Astrocyte (in vitro differentiated cells and primary cell): Measurements from ENCODE around the gene ASF1B. TPM values are rescaled to one million over a fixed set of nuclear protein-coding genes. Genes with fewer than 3 reads are reported as not detected.

ENCODE experiments used
- DNase-seq: peaks from one replicate; pipeline ENCODE4 v3.0.0-alpha.2; 2010; ENCODE audit warnings: low read depth
- FAIRE-seq: peaks from 2 replicates; lab custom pipeline; 2011; peaks lifted over from hg19 to GRCh38; lab: Jason Lieb, UNC
- H2AFZ ChIP-seq: 2 replicates; pipeline ENCODE4 v1.6.0; 2012; ENCODE audit warnings: low read depth, low read length, inconsistent platforms
- H3K27ac ChIP-seq: 2 replicates; pipeline ENCODE4 v1.5.1; 2011; ENCODE audit warnings: low read depth, low read length, inconsistent platforms
- H3K27me3 ChIP-seq: 2 replicates; pipeline ENCODE4 v1.6.0; 2011; ENCODE audit warnings: low read length, inconsistent platforms; ENCODE audit not compliant: insufficient read depth
- H3K36me3 ChIP-seq: 2 replicates; pipeline ENCODE4 v1.5.1; 2011; ENCODE audit warnings: low read length, inconsistent platforms; ENCODE audit not compliant: insufficient read depth
- H3K4me1 ChIP-seq: 2 replicates; pipeline ENCODE4 v1.5.1; 2011; ENCODE audit warnings: low read length, inconsistent platforms; ENCODE audit not compliant: insufficient read depth
- H3K4me2 ChIP-seq: 2 replicates; pipeline ENCODE4 v1.6.0; 2012; ENCODE audit warnings: low read length, inconsistent platforms
- H3K4me3 ChIP-seq: 2 replicates; pipeline ENCODE4 v1.5.1; 2011; ENCODE audit warnings: low read depth, mild to moderate bottlenecking, low read length, inconsistent platforms; ENCODE audit not compliant: insufficient read depth
- H3K79me2 ChIP-seq: 2 replicates; pipeline ENCODE4 v1.6.0; 2012; ENCODE audit warnings: mild to moderate bottlenecking, low read length, inconsistent platforms; ENCODE audit not compliant: insufficient read depth
- H3K9ac ChIP-seq: 2 replicates; pipeline ENCODE4 v1.6.0; 2012; ENCODE audit warnings: mild to moderate bottlenecking, low read length, inconsistent platforms
- H3K9me3 ChIP-seq: 2 replicates; pipeline ENCODE4 v1.5.1; 2012; ENCODE audit warnings: low read depth, mild to moderate bottlenecking, low read length, inconsistent platforms; ENCODE audit not compliant: insufficient read depth
- H4K20me1 ChIP-seq: 2 replicates; pipeline ENCODE4 v1.6.0; 2012; ENCODE audit warnings: low read length, inconsistent platforms; ENCODE audit not compliant: insufficient read depth
- H3K27ac Mint-ChIP-seq: one replicate; pipeline ENCODE4 v1.8.0; 2021; ENCODE audit warnings: mild to moderate bottlenecking, mixed read lengths; ENCODE audit not compliant: unreplicated experiment
- H3K27me3 Mint-ChIP-seq: one replicate; pipeline ENCODE4 v1.8.0; 2021; ENCODE audit warnings: low read depth, mixed read lengths; ENCODE audit not compliant: unreplicated experiment
- H3K36me3 Mint-ChIP-seq: one replicate; pipeline ENCODE4 v1.8.0; 2021; ENCODE audit warnings: low read depth, mixed read lengths; ENCODE audit not compliant: unreplicated experiment
- H3K4me1 Mint-ChIP-seq: one replicate; pipeline ENCODE4 v1.8.0; 2021; ENCODE audit warnings: low read depth, mixed read lengths; ENCODE audit not compliant: unreplicated experiment
- H3K4me3 Mint-ChIP-seq: one replicate; pipeline ENCODE4 v1.8.0; 2021; ENCODE audit warnings: mild to moderate bottlenecking, moderate library complexity, mixed read lengths; ENCODE audit not compliant: unreplicated experiment
- H3K9me3 Mint-ChIP-seq: one replicate; pipeline ENCODE4 v1.8.0; 2021; ENCODE audit warnings: mild to moderate bottlenecking, mixed read lengths; ENCODE audit not compliant: unreplicated experiment
- CTCF ChIP-seq: IDR thresholded peaks from 2 replicates; pipeline ENCODE4 v1.5.1; 2011; ENCODE audit warnings: low read depth, mild to moderate bottlenecking, inconsistent platforms, low read length, moderate library complexity; ENCODE audit not compliant: insufficient read depth
- EZH2 ChIP-seq: IDR thresholded peaks from 2 replicates; pipeline ENCODE4 v1.6.1; 2012; ENCODE audit warnings: mild to moderate bottlenecking, low read length, inconsistent platforms; ENCODE audit not compliant: insufficient read depth
- total RNA-seq: library from RNA; stranded (reverse); gene quantifications from 2 replicates; pipeline ENCODE4 v1.2.1, GENCODE V29; 2021

ASF1B gene
- total RNA-seq, 1 donor from 2014 or later: 1.9 TPM

DNA sequence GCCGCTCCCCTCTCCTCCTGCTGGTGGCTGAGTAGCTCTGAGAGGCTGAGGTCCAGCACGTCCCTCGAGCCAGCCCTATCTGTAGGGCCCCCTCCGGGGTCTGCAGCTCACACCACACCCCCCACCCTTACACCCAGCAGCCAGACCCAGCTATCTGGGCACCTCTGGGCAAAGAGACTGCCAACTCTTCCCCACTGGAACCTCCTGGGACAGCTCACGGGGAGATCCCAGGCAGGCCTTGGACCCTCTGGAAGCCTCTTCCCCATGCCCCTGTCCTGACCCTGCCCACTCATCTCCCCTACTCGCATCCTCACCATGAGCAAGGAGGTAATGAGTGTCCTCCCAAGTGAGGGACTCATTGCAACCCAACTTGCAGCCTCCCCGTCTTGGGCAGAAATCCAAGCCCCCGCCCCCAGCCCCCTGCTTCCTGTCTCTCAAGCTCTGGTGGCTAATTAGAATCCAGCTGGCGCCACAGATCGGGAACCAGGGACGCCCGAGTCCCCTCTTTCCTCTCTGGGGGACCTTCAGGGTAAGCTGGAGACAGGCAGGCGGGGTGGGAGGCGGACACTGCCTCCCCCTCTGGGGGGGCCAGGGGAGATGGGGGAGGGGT lies 47.5 kb upstream of the ASF1B start:
- DNase-seq: no peak
- no peaks in the 10 kb centered on the region for H3K36me3 ChIP-seq

GRCh38 chr19:14182476-14182875 lies 46.1 kb upstream of the ASF1B start:
- Mint-ChIP-seq H3K36me3 (peaks cover 2% of the 10 kb centered on the region), H3K27ac (no peak overlapping the region)

More for the DNA sequence above, 47.5 kb upstream of the ASF1B start:
- Mint-ChIP-seq H3K4me3 (no peak overlapping the region), H3K36me3 (no peaks in the 10 kb centered on the region), H3K27ac (no peak overlapping the region), H3K4me1 (no peaks in the 10 kb centered on the region), H3K9me3 (no peaks in the 10 kb centered on the region), H3K27me3 (no peaks in the 10 kb centered on the region)
- Histone ChIP-seq H3K4me1 (no peaks in the 10 kb centered on the region), H3K27me3 (no peaks in the 10 kb centered on the region), H2AFZ (no peak overlapping the region), H3K4me2 (no peak overlapping the region), H3K9ac (no peak overlapping the region), H4K20me1 (peaks cover 4% of the 10 kb centered on the region), H3K27ac (no peak overlapping the region), H3K4me3 (no peak overlapping the region), H3K79me2 (no peaks in the 10 kb centered on the region), H3K9me3 (no peaks in the 10 kb centered on the region)
- FAIRE-seq: no peak
- TF ChIP-seq CTCF (no peak), EZH2 (no peak)

More at GRCh38 chr19:14182476-14182875, 46.1 kb upstream of the ASF1B start:
- TF ChIP-seq EZH2 (no peak), CTCF (no peak)
- Histone ChIP-seq H3K9me3 (no peaks in the 10 kb centered on the region), H3K27ac (no peak overlapping the region), H3K4me2 (no peak overlapping the region), H3K4me1 (no peaks in the 10 kb centered on the region), H2AFZ (no peak overlapping the region), H3K79me2 (no peaks in the 10 kb centered on the region), H3K36me3 (no peaks in the 10 kb centered on the region), H3K4me3 (no peak overlapping the region), H3K9ac (no peak overlapping the region), H3K27me3 (no peaks in the 10 kb centered on the region), H4K20me1 (peaks cover 4% of the 10 kb centered on the region)
- H3K9me3 Mint-ChIP-seq: no peaks in the 10 kb centered on the region
- DNase-seq (no peak), FAIRE-seq (no peak)
- no peak overlapping the region for H3K4me3 Mint-ChIP-seq
- no peaks in the 10 kb centered on the region for H3K4me1 Mint-ChIP-seq
- no peaks in the 10 kb centered on the region for H3K27me3 Mint-ChIP-seq
